Endothelial cell of umbilical vein (primary cell): ENCODE measurements around the gene MYH15. TPM values are rescaled to one million over a fixed set of nuclear protein-coding genes. Genes with fewer than 3 reads are reported as not detected.

Experiments
- Bru-seq: library from RNA; stranded (reverse); fragments of 400-500 nt; gene quantifications from one replicate; lab custom pipeline; 2021; lab: Mats Ljungman, UMichigan
- BruChase-seq, 2 experiments: library from RNA; stranded (reverse); fragments of 400-500 nt; gene quantifications; one replicate each; lab custom pipeline; 2021; lab: Mats Ljungman, UMichigan
- BruUV-seq: library from RNA; stranded (reverse); fragments of 400-500 nt; replicated peaks from 2 replicates; lab custom pipeline; 2021; lab: Mats Ljungman, UMichigan
- CTCF ChIA-PET: fragments of 300-600, 350-600 bp; sonication (Branson Sonifier 250); formaldehyde crosslinking; loops from one replicate; lab custom pipeline; 2021; ENCODE audit warnings: antibody characterized with exemption, inconsistent platforms; lab: Charles Lee
- POLR2A ChIA-PET: fragments of 300-600, 350-600 bp; sonication (Branson Sonifier 250); formaldehyde crosslinking; loops from one replicate; lab custom pipeline; 2021; ENCODE audit warnings: antibody characterized with exemption, inconsistent platforms; lab: Charles Lee
- DNase-seq: peaks from one replicate; pipeline ENCODE4 v3.0.0-alpha.2; 2011; ENCODE audit warnings: low read depth, low spot score
- FAIRE-seq: peaks from 2 replicates; lab custom pipeline; 2011; peaks lifted over from hg19 to GRCh38; lab: Jason Lieb, UNC
- H2AFZ ChIP-seq: 2 replicates; pipeline ENCODE4 v1.6.0; 2012; ENCODE audit warnings: low read depth, low read length, control low read depth, inconsistent platforms
- H3K27ac ChIP-seq: 2 replicates; pipeline ENCODE4 v1.5.1; 2011; ENCODE audit warnings: low read depth, mild to moderate bottlenecking, control low read depth, low read length, moderate library complexity; ENCODE audit not compliant: insufficient read depth
- H3K27me3 ChIP-seq, 2 experiments: 2 replicates each; pipeline versions ENCODE4 v1.6.0 to v1.6.1; 2011; ENCODE audit warnings: low read length in 2 of 2, mixed read lengths in 1 of 2; ENCODE audit not compliant: control insufficient read depth in 2 of 2, insufficient read depth in 2 of 2
- H3K36me3 ChIP-seq, 2 experiments: 2 replicates in 1 of 2; 3 replicates in 1 of 2; pipeline ENCODE4 v1.5.1; 2011; ENCODE audit warnings: low read length in 2 of 2, mild to moderate bottlenecking in 1 of 2, moderate library complexity in 1 of 2; ENCODE audit not compliant: control insufficient read depth in 2 of 2, insufficient read depth in 2 of 2; ENCODE audit errors: extremely low read depth in 1 of 2
- H3K4me1 ChIP-seq: 3 replicates; pipeline ENCODE4 v1.5.1; 2011; ENCODE audit warnings: mild to moderate bottlenecking, low read length; ENCODE audit not compliant: control insufficient read depth, insufficient read depth; ENCODE audit errors: extremely low read depth
- H3K4me2 ChIP-seq: 2 replicates; pipeline ENCODE4 v1.6.1; 2011; ENCODE audit warnings: low read length, control low read depth, mixed read lengths; ENCODE audit not compliant: insufficient read depth
- H3K4me3 ChIP-seq, 3 experiments: fragments of 200-600 bp in 1 of 3; sonication (generic), shearing (Covaris generic) in 1 of 3; replicated peaks in 1 of 3; 2 replicates each; pipeline ENCODE4 v1.5.1; 2011 to 2016; ENCODE audit warnings: control low read depth in 3 of 3, low read length in 3 of 3, mild to moderate bottlenecking in 2 of 3, inconsistent platforms in 1 of 3, low read depth in 1 of 3, moderate library complexity in 1 of 3; ENCODE audit not compliant: insufficient read depth in 1 of 3
- H3K79me2 ChIP-seq: 2 replicates; pipeline ENCODE4 v1.6.0; 2012; ENCODE audit warnings: low read length, inconsistent platforms; ENCODE audit not compliant: control insufficient read depth, insufficient read depth
- H3K9ac ChIP-seq: replicated peaks from 2 replicates; pipeline ENCODE3; 2011; ENCODE audit warnings: low read length, control low read depth; ENCODE audit not compliant: insufficient read depth; ENCODE audit errors: extremely low read depth
- H3K9me1 ChIP-seq: replicated peaks from 3 replicates; pipeline ENCODE4 v1.6.0; 2011; ENCODE audit warnings: mild to moderate bottlenecking, low read length; ENCODE audit not compliant: control insufficient read depth, insufficient read depth; ENCODE audit errors: extremely low read depth
- H3K9me3 ChIP-seq: replicated peaks from 2 replicates; pipeline ENCODE4 v1.5.1; 2012; ENCODE audit warnings: low read length, inconsistent platforms; ENCODE audit not compliant: control insufficient read depth, insufficient read depth
- H4K20me1 ChIP-seq: replicated peaks from 2 replicates; pipeline ENCODE3; 2011; ENCODE audit warnings: mild to moderate bottlenecking, low read length; ENCODE audit not compliant: control insufficient read depth, insufficient read depth; ENCODE audit errors: extremely low read depth
- EZH2 ChIP-seq: IDR thresholded peaks from 2 replicates; pipeline ENCODE4 v1.6.1; 2012; ENCODE audit warnings: borderline replicate concordance, low read depth, mild to moderate bottlenecking, moderate library complexity, low read length, inconsistent platforms; ENCODE audit not compliant: severe bottlenecking
- FOS ChIP-seq: IDR thresholded peaks from 2 replicates; pipeline ENCODE4 v1.6.1; 2011; ENCODE audit warnings: mild to moderate bottlenecking, low read length, moderate library complexity, borderline replicate concordance; ENCODE audit not compliant: insufficient read depth
- GATA2 ChIP-seq: IDR thresholded peaks from 2 replicates; pipeline ENCODE4 v1.7.0; 2011; ENCODE audit warnings: low read depth, mild to moderate bottlenecking, moderate library complexity, mixed read lengths, low read length; ENCODE audit not compliant: insufficient read length, insufficient read depth
- JUN ChIP-seq: IDR thresholded peaks from 2 replicates; pipeline ENCODE4 v1.6.1; 2011; ENCODE audit warnings: borderline replicate concordance, low read depth; ENCODE audit not compliant: insufficient read length, insufficient read depth
- MYC ChIP-seq: IDR thresholded peaks from one replicate; pipeline ENCODE4 v1.6.1; 2011; ENCODE audit warnings: mild to moderate bottlenecking, low read depth, low read length
- POLR2A ChIP-seq: IDR thresholded peaks from 2 replicates; pipeline ENCODE4 v1.6.1; 2012; ENCODE audit warnings: low read depth, mild to moderate bottlenecking, control low read depth, low read length
- POLR2AphosphoS5 ChIP-seq: IDR thresholded peaks from 2 replicates; pipeline ENCODE4 v1.6.1; 2012; ENCODE audit warnings: low read depth, mild to moderate bottlenecking, control low read depth, low read length, moderate library complexity; ENCODE audit not compliant: insufficient read depth
- dilution Hi-C: fragments of 300-500 bp; cut with MboI; formaldehyde crosslinking; loops from one replicate; pipeline ENCODE4 v1.15.0; 2019; ENCODE audit warnings: low sequenced_read_pairs; ENCODE audit not compliant: extremely low pct_ligation_motif_present
- intact Hi-C: fragments of 100-400 bp; cut with micrococcal nuclease; formaldehyde crosslinking; loops from one replicate; pipeline ENCODE4 v1.10.0; 2022
- long read RNA-seq: library from polyadenylated mRNA; stranded (forward); transcript quantifications from one replicate; pipeline ENCODE4 v2.0.0, GENCODE V29; 2021
- polyA minus RNA-seq, 3 experiments: library from RNA; depleted of rRNA, polyadenylated mRNA; stranded (reverse); fragments of >200 nt; gene quantifications; 1 replicate in 1 of 3; 2 replicates in 2 of 3; pipeline ENCODE4 v1.2.3, GENCODE V29; 2011
- polyA plus RNA-seq, 4 experiments: library from polyadenylated mRNA; depleted of rRNA in 3 of 4; stranded (reverse) in 3 of 4; unstranded in 1 of 4; fragments of >200 nt; gene quantifications; 2 replicates each; pipeline versions ENCODE4 v1.2.1 to v1.2.3, GENCODE V29; 2011 to 2012; ENCODE audit warnings: missing spikeins in 1 of 4
- total RNA-seq: library from RNA; stranded (reverse); gene quantifications from 2 replicates; pipeline ENCODE4 v1.2.3, GENCODE V29; 2021
- TF ChIP-seq, protein P1 (sequence below): IDR thresholded peaks from 2 replicates; pipeline ENCODE4 v1.6.1; 2011; ENCODE audit not compliant: insufficient read depth, insufficient read length
- TF ChIP-seq, protein P2 (sequence below), 2 donors: IDR thresholded peaks; 1 replicate in 1 of 2; 2 replicates in 1 of 2; pipeline ENCODE4 v1.5.1; 2011; ENCODE audit warnings: low read length in 2 of 2, mild to moderate bottlenecking in 2 of 2, moderate library complexity in 2 of 2, control low read depth in 1 of 2, inconsistent platforms in 1 of 2, low read depth in 1 of 2; ENCODE audit not compliant: insufficient read depth in 1 of 2; ENCODE audit errors: extremely low read depth in 1 of 2

Gene MYH15
- total RNA-seq (0.14 and 0.27 TPM in 2 replicates), polyA plus RNA-seq (not detected in 2 replicates), polyA minus RNA-seq (not detected in 2 replicates), Bru-seq, nascent RNA (percentile 17 among the genes with signal in this experiment), BruChase-seq, experiment 1, labeled RNA remaining after a 6-hour chase (percentile 26 among the genes with signal in this experiment), BruChase-seq, experiment 2, labeled RNA remaining after a 2-hour chase (percentile 15 among the genes with signal in this experiment)
- 0.01 and 0.03 TPM in 2 replicates for polyA plus RNA-seq (2011; cell fraction: cytosol; rRNA removed)
- polyA plus RNA-seq (2011; cell fraction: nucleus; rRNA removed), result 0.14 and 0.26 TPM in 2 replicates
- 0.15 and 0.28 TPM in 2 replicates for polyA plus RNA-seq (2012)
- polyA minus RNA-seq (2011; cell fraction: cytosol; rRNA and poly(A)+ RNA removed), result not detected
- polyA minus RNA-seq (2011; cell fraction: nucleus; rRNA and poly(A)+ RNA removed), result 0.14 and 0.24 TPM in 2 replicates
- long read RNA-seq, result 0 reads

DNA sequence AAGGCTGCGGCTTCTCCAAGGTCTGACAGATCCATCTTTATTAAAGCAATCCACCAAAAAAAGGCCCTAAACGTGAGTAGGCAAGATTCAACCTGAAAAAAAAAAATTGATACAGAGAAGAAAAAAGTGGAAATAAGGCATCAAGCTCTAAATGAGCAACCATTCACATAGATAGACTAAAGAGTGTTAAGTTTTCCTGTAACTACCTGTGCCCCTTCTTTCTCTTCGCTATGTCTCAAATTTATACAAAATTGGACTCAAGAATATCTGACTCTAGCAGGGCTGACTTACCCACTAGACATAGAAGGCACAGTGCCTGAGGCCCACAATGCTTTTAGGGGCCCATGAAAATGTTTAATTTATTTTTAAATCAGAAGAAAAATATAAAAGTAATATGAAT, at the start of gene MYH15:
Gene MYH15 (minus strand): TSS at position 101 of the 400 bp plus-strand sequence. CDS start 66 bp downstream, at position 35.
- no peak for FAIRE-seq
- H3K4me2 ChIP-seq, result no peak within 1 kb of the TSS
- no peaks in the 10 kb centered on the region for H4K20me1 ChIP-seq
- no peaks in the 10 kb centered on the region for H3K36me3 ChIP-seq
- H3K27me3 ChIP-seq, result peaks cover 0 to 7% of the 10 kb centered on the region in 2 experiments
- no peaks in the 10 kb centered on the region for H3K9me1 ChIP-seq
- POLR2A ChIA-PET, result no interaction called here
- H3K9ac ChIP-seq, result no peak within 1 kb of the TSS
- no peaks in the 10 kb centered on the region for H3K79me2 ChIP-seq
- H3K4me1 ChIP-seq, result no peaks in the 10 kb centered on the region
- H2AFZ ChIP-seq, result no peak within 1 kb of the TSS
- no peaks in the 10 kb centered on the region for H3K9me3 ChIP-seq
- no peak within 1 kb of the TSS for H3K4me3 ChIP-seq
- intact Hi-C loops, result no loop called here
- no peak within 1 kb of the TSS for H3K27ac ChIP-seq
- no peak for DNase-seq
- BruUV-seq, result no TSS peak
- TF ChIP-seq JUN (no peak), FOS (no peak), POLR2AphosphoS5 (no peak), MYC (no peak), POLR2A (no peak), GATA2 (no peak), EZH2 (no peak)
- TF ChIP-seq, protein P1, sequence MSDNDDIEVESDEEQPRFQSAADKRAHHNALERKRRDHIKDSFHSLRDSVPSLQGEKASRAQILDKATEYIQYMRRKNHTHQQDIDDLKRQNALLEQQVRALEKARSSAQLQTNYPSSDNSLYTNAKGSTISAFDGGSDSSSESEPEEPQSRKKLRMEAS, result no peak
- TF ChIP-seq, protein P2, sequence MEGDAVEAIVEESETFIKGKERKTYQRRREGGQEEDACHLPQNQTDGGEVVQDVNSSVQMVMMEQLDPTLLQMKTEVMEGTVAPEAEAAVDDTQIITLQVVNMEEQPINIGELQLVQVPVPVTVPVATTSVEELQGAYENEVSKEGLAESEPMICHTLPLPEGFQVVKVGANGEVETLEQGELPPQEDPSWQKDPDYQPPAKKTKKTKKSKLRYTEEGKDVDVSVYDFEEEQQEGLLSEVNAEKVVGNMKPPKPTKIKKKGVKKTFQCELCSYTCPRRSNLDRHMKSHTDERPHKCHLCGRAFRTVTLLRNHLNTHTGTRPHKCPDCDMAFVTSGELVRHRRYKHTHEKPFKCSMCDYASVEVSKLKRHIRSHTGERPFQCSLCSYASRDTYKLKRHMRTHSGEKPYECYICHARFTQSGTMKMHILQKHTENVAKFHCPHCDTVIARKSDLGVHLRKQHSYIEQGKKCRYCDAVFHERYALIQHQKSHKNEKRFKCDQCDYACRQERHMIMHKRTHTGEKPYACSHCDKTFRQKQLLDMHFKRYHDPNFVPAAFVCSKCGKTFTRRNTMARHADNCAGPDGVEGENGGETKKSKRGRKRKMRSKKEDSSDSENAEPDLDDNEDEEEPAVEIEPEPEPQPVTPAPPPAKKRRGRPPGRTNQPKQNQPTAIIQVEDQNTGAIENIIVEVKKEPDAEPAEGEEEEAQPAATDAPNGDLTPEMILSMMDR (IDR thresholded peaks at IDR 0.05; ENCODE audit: extremely low read depth in 1 of 2, insufficient read depth in 1 of 2, low read depth in 1 of 2, low read length in 2 of 2), result no peak
- dilution Hi-C loops, result no loop called here
- CTCF ChIA-PET, result interaction anchor here (1.2 kb wide), 1 partner anchor 36 kb away, joined by 3 read pairs; no protein-coding TSS in a partner anchor
